ENCODE data around the gene GANAB.

GANAB gene

GRCh38 chr11:62601122-62601371 lies 45.4 kb downstream of the GANAB start:
- no peak overlapping the region for H3K23ac ChIP-seq (ENCODE audit: low read length)

DNA sequence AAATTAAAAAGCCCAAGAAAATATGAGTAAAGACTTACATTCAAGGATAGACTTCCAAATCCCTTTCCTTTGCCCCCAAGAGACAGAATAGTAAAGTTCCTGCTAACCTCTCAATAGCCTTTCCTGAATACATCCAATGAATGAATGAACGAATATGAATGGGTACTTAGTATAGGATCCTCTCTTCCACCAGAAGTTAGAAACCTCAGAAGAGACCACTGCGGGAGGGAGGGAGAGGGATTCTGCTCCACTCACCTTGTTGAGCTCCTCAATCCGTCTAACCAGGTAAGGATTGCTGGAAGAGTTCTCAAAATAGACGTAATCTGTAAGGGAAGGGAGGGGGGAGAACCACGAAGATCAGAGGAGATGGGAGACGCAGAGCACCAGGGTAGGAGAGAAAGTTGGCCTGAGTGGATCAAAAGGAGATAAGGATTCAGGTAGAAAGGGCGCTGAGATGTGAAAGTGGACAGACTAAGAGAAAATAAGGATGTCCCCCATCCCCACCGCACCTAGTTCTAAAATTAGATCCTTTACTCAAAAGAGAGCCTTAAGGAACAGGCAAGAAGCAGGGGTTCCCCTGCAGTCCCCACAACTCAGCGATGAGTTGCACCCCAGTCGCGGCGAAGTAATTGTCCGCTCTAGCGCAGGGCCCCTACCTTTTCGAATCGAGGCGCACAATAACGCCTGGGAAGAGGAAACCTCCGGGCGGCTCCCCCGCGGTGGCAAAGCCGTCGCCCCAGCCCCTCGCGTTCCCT lies 45.9 kb downstream of the GANAB start:
- Histone ChIP-seq H4K8ac (ENCODE audit: low read depth, low read length) (peak overlapping the region; percentile 93), H3K14ac (ENCODE audit: low read length) (peak overlapping the region; percentile 97)

More at GRCh38 chr11:62601122-62601371, 45.4 kb downstream of the GANAB start:
- no peaks in the 10 kb centered on the region for H3K9me3 ChIP-seq (ENCODE audit: insufficient read depth, low read depth, low read length)
- H3K4me3 ChIP-seq (ENCODE audit: low read depth, low read length): peak overlapping the region; percentile 97
- H3K79me2 ChIP-seq (ENCODE audit: control insufficient read depth, insufficient read depth, low read length, poor library complexity): peaks cover 11% of the 10 kb centered on the region
- H2BK12ac ChIP-seq (ENCODE audit: low read length): no peak overlapping the region
- H3K4me2 ChIP-seq (ENCODE audit: low read length): peak overlapping the region; percentile 63
- peak overlapping the region; percentile 93 for H4K12ac ChIP-seq (ENCODE audit: low read depth, low read length)
- H3K4ac ChIP-seq (ENCODE audit: low read depth, low read length): peak overlapping the region; percentile 97
- peak in 1 of 2 donors; percentile 34 for DNase-seq
- peak overlapping the region; percentile 86 for H2BK5ac ChIP-seq (ENCODE audit: low read depth, low read length, poor library complexity)
- peaks cover 40 to 42% of the 10 kb centered on the region in 2 experiments for H3K36me3 ChIP-seq (ENCODE audit: control insufficient read depth in 1 of 2, insufficient read depth in 2 of 2, low read length in 2 of 2)
- peak overlapping the region; percentile 93 for H4K8ac ChIP-seq (ENCODE audit: low read depth, low read length)
- peak overlapping the region; percentile 96 for H3K18ac ChIP-seq (ENCODE audit: low read length)
- H3K14ac ChIP-seq (ENCODE audit: low read length): peak overlapping the region; percentile 97
- peak overlapping the region; percentile 88 for H2BK120ac ChIP-seq (ENCODE audit: insufficient read depth, low read length, poor library complexity)
- peaks cover 21% of the 10 kb centered on the region for H3K79me1 ChIP-seq (ENCODE audit: low read length)
- H3K4me1 ChIP-seq (ENCODE audit: control insufficient read depth in 1 of 2, insufficient read depth in 2 of 2, low read length in 2 of 2): peaks cover 10 to 13% of the 10 kb centered on the region in 2 experiments
- no peaks in the 10 kb centered on the region for H3K27me3 ChIP-seq (ENCODE audit: insufficient read depth, low read length)
- peak overlapping the region; percentile 98 for H4K91ac ChIP-seq (ENCODE audit: low read depth, low read length)
- H3K9ac ChIP-seq (ENCODE audit: low read length): peak overlapping the region; percentile 98
- peak overlapping the region; percentile 96 for H3K27ac ChIP-seq (ENCODE audit: low read depth, low read length)
- H2AFZ ChIP-seq (ENCODE audit: insufficient read depth, low read length, poor library complexity): peak overlapping the region; percentile 51
- peak overlapping the region; percentile 38 for H2AK5ac ChIP-seq (ENCODE audit: low read length)
- no CpG with 5 or more reads among the region's 30 CpGs for WGBS (ENCODE audit: extremely low coverage, insufficient coverage, insufficient read length)

DNA sequence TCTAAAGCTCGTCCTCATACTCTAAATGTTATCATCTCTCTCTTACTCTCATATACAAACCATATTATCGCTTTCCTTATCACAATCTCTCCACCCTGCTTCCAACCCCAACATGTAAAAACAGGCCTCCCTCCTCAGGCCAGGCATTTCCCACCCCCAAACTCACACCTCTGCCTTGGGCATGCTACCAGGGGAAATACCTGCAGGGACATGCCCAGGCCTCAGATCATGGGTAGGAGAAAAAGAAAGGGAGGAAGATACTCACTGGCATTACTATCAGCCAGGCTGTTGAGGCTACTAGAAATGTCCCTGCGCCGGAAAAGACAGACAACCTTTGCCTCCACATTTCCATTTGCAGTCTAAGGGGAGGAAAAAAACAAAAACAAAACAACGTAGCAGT lies 46.5 kb downstream of the GANAB start:
- Histone ChIP-seq H3K79me2 (ENCODE audit: control insufficient read depth, insufficient read depth, low read length, poor library complexity) (peaks cover 11% of the 10 kb centered on the region), H2AK5ac (ENCODE audit: low read length) (no peak overlapping the region), H3K4me1 (ENCODE audit: control insufficient read depth in 1 of 2, insufficient read depth in 2 of 2, low read length in 2 of 2) (peaks cover 10 to 13% of the 10 kb centered on the region in 2 experiments), H2AFZ (ENCODE audit: insufficient read depth, low read length, poor library complexity) (no peak overlapping the region), H4K91ac (ENCODE audit: low read depth, low read length) (no peak overlapping the region), H3K79me1 (ENCODE audit: low read length) (peaks cover 21% of the 10 kb centered on the region), H3K27me3 (ENCODE audit: insufficient read depth, low read length) (no peaks in the 10 kb centered on the region), H3K9ac (ENCODE audit: low read length) (peak overlapping the region; percentile 2), H3K27ac (ENCODE audit: low read depth, low read length) (no peak overlapping the region), H4K12ac (ENCODE audit: low read depth, low read length) (no peak overlapping the region), H2BK12ac (ENCODE audit: low read length) (no peak overlapping the region), H4K8ac (ENCODE audit: low read depth, low read length) (no peak overlapping the region), H3K4ac (ENCODE audit: low read depth, low read length) (peak overlapping the region; percentile 46), H3K18ac (ENCODE audit: low read length) (peak overlapping the region; percentile 4), H2BK120ac (ENCODE audit: insufficient read depth, low read length, poor library complexity) (no peak overlapping the region), H3K36me3 (ENCODE audit: control insufficient read depth in 1 of 2, insufficient read depth in 2 of 2, low read length in 2 of 2) (peaks cover 41 to 44% of the 10 kb centered on the region in 2 experiments), H3K4me2 (ENCODE audit: low read length) (peak overlapping the region; percentile 63), H2BK5ac (ENCODE audit: low read depth, low read length, poor library complexity) (no peak overlapping the region), H3K23ac (ENCODE audit: low read length) (no peak overlapping the region), H3K9me3 (ENCODE audit: insufficient read depth, low read depth, low read length) (no peaks in the 10 kb centered on the region), H3K14ac (ENCODE audit: low read length) (peak overlapping the region; percentile 12), H3K4me3 (ENCODE audit: low read depth, low read length) (no peak overlapping the region)
- WGBS (ENCODE audit: extremely low coverage, insufficient coverage, insufficient read length): 100% methylated on average over 2 of the region's 5 CpGs
- no peak for DNase-seq

More for the DNA sequence above, 45.9 kb downstream of the GANAB start:
- peaks cover 40 to 42% of the 10 kb centered on the region in 2 experiments for H3K36me3 ChIP-seq (ENCODE audit: control insufficient read depth in 1 of 2, insufficient read depth in 2 of 2, low read length in 2 of 2)
- peaks cover 21% of the 10 kb centered on the region for H3K79me1 ChIP-seq (ENCODE audit: low read length)
- no peak overlapping the region for H2BK12ac ChIP-seq (ENCODE audit: low read length)
- peak overlapping the region; percentile 98 for H3K9ac ChIP-seq (ENCODE audit: low read length)
- peak overlapping the region; percentile 38 for H2AK5ac ChIP-seq (ENCODE audit: low read length)
- no peaks in the 10 kb centered on the region for H3K27me3 ChIP-seq (ENCODE audit: insufficient read depth, low read length)
- peak overlapping the region; percentile 51 for H2AFZ ChIP-seq (ENCODE audit: insufficient read depth, low read length, poor library complexity)
- peaks cover 10 to 13% of the 10 kb centered on the region in 2 experiments for H3K4me1 ChIP-seq (ENCODE audit: control insufficient read depth in 1 of 2, insufficient read depth in 2 of 2, low read length in 2 of 2)
- no CpG with 5 or more reads among the region's 26 CpGs for WGBS (ENCODE audit: extremely low coverage, insufficient coverage, insufficient read length)
- H3K18ac ChIP-seq (ENCODE audit: low read length): peak overlapping the region; percentile 96
- H3K27ac ChIP-seq (ENCODE audit: low read depth, low read length): peak overlapping the region; percentile 96
- H3K9me3 ChIP-seq (ENCODE audit: insufficient read depth, low read depth, low read length): no peaks in the 10 kb centered on the region
- H2BK5ac ChIP-seq (ENCODE audit: low read depth, low read length, poor library complexity): peak overlapping the region; percentile 86
- H3K23ac ChIP-seq (ENCODE audit: low read length): no peak overlapping the region
- H3K79me2 ChIP-seq (ENCODE audit: control insufficient read depth, insufficient read depth, low read length, poor library complexity): peaks cover 11% of the 10 kb centered on the region
- H4K12ac ChIP-seq (ENCODE audit: low read depth, low read length): peak overlapping the region; percentile 93
- DNase-seq: peak in 1 of 2 donors; percentile 14
- peak overlapping the region; percentile 88 for H2BK120ac ChIP-seq (ENCODE audit: insufficient read depth, low read length, poor library complexity)
- H4K91ac ChIP-seq (ENCODE audit: low read depth, low read length): peak overlapping the region; percentile 98
- H3K4me3 ChIP-seq (ENCODE audit: low read depth, low read length): peak overlapping the region; percentile 97
- H3K4me2 ChIP-seq (ENCODE audit: low read length): peak overlapping the region; percentile 63
- H3K4ac ChIP-seq (ENCODE audit: low read depth, low read length): peak overlapping the region; percentile 97

DNA sequence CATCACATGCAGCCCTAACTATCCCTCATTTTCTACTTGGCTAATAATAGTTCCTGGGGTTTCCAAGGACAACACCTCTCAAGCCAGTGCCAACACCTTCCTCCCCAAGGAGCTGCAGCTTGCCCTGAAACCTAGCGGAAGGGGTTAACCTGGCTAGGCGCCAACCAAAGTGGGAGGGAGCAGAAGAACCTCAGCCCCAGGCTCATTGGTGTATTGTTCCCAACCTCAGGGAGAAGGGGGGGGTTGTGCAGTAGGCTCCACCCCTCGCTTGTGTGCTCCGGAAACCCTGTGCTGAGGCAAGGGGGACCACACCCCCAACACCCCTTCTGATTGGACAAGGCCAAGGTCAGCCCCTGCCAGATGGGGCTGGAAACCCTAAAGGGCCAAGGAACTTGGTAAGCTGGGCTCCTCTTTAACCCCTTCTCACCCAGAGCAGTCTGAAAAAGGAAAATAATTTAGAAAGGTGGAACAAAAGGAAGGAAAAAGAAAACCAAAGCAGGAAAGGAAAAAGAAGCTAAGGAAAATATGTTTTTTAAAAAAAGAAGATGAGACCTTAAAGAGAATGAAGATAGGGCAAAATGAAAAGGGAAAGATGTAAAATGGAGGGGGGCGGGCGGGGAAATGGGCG lies 47.2 kb downstream of the GANAB start:
- no peak overlapping the region for H3K4me2 ChIP-seq (ENCODE audit: low read length)
- H3K23ac ChIP-seq (ENCODE audit: low read length): no peak overlapping the region
- H3K27ac ChIP-seq (ENCODE audit: low read depth, low read length): no peak overlapping the region
- H3K4me3 ChIP-seq (ENCODE audit: low read depth, low read length): no peak overlapping the region
- no peak overlapping the region for H3K9ac ChIP-seq (ENCODE audit: low read length)
- no peak overlapping the region for H4K12ac ChIP-seq (ENCODE audit: low read depth, low read length)
- H2AFZ ChIP-seq (ENCODE audit: insufficient read depth, low read length, poor library complexity): no peak overlapping the region
- peaks cover 46 to 51% of the 10 kb centered on the region in 2 experiments for H3K36me3 ChIP-seq (ENCODE audit: control insufficient read depth in 1 of 2, insufficient read depth in 2 of 2, low read length in 2 of 2)
- peaks cover 11% of the 10 kb centered on the region for H3K79me2 ChIP-seq (ENCODE audit: control insufficient read depth, insufficient read depth, low read length, poor library complexity)
- whole genome bisulfite sequencing (ENCODE audit: extremely low coverage, insufficient coverage, insufficient read length): 100% methylated on average over 3 of the region's 7 CpGs
- H4K91ac ChIP-seq (ENCODE audit: low read depth, low read length): no peak overlapping the region
- no peak overlapping the region for H4K8ac ChIP-seq (ENCODE audit: low read depth, low read length)
- H3K4ac ChIP-seq (ENCODE audit: low read depth, low read length): no peak overlapping the region
- H3K27me3 ChIP-seq (ENCODE audit: insufficient read depth, low read length): no peaks in the 10 kb centered on the region
- H3K4me1 ChIP-seq (ENCODE audit: control insufficient read depth in 1 of 2, insufficient read depth in 2 of 2, low read length in 2 of 2): peaks cover 10 to 13% of the 10 kb centered on the region in 2 experiments
- no peak overlapping the region for H2BK5ac ChIP-seq (ENCODE audit: low read depth, low read length, poor library complexity)
- peaks cover under 1% of the 10 kb centered on the region for H3K9me3 ChIP-seq (ENCODE audit: insufficient read depth, low read depth, low read length)
- H2BK120ac ChIP-seq (ENCODE audit: insufficient read depth, low read length, poor library complexity): no peak overlapping the region
- DNase-seq: peak; percentile 63 to 68
- H3K79me1 ChIP-seq (ENCODE audit: low read length): peaks cover 21% of the 10 kb centered on the region
- no peak overlapping the region for H2AK5ac ChIP-seq (ENCODE audit: low read length)
- H3K14ac ChIP-seq (ENCODE audit: low read length): no peak overlapping the region
- no peak overlapping the region for H3K18ac ChIP-seq (ENCODE audit: low read length)
- no peak overlapping the region for H2BK12ac ChIP-seq (ENCODE audit: low read length)
